ENCODE data around the gene KCNMB2.

Gene KCNMB2

GRCh38 chr3:178568911-178569310 lies 32.7 kb downstream of the KCNMB2 start:
- no peak for DNase-seq (ENCODE audit: low read depth, low spot score)

- DNase-seq (ENCODE audit: low read depth, low spot score): no peak
These were observed 33.6 kb downstream of the KCNMB2 start for GRCh38 chr3:178569826-178570225.

GRCh38 chr3:178583963-178584575 lies 47.8 kb downstream of the KCNMB2 start:
- DNase-seq (ENCODE audit: low read depth, low spot score): no peak

GRCh38 chr3:178584722-178585380 lies 48.6 kb downstream of the KCNMB2 start:
- no peak for DNase-seq (ENCODE audit: low read depth, low spot score)

GRCh38 chr3:178585454-178585853 lies 49.2 kb downstream of the KCNMB2 start:
- DNase-seq (ENCODE audit: low read depth, low spot score): no peak

- no peak for DNase-seq (ENCODE audit: low read depth, low spot score)
These were observed 49.8 kb downstream of the KCNMB2 start for GRCh38 chr3:178586076-178586475.

GRCh38 chr3:178588628-178589027 lies 52.4 kb downstream of the KCNMB2 start:
- no peak for DNase-seq (ENCODE audit: low read depth, low spot score)

- DNase-seq (ENCODE audit: low read depth, low spot score): no peak
These were observed 57.5 kb downstream of the KCNMB2 start for GRCh38 chr3:178593786-178594185.

- no peak for DNase-seq (ENCODE audit: low read depth, low spot score)
These were observed 61.1 kb downstream of the KCNMB2 start for GRCh38 chr3:178597371-178597770.

GRCh38 chr3:178602856-178603255 lies 66.6 kb downstream of the KCNMB2 start:
- no peak for DNase-seq (ENCODE audit: low read depth, low spot score)

- no peak for DNase-seq (ENCODE audit: low read depth, low spot score)
These were observed 67.5 kb downstream of the KCNMB2 start for GRCh38 chr3:178603735-178604134.

GRCh38 chr3:178618197-178618596 lies 82.0 kb downstream of the KCNMB2 start:
- no peak for DNase-seq (ENCODE audit: low read depth, low spot score)

GRCh38 chr3:178618896-178619295 lies 82.7 kb downstream of the KCNMB2 start:
- no peak for DNase-seq (ENCODE audit: low read depth, low spot score)

- no peak for DNase-seq (ENCODE audit: low read depth, low spot score)
These were observed 87.5 kb downstream of the KCNMB2 start for GRCh38 chr3:178623666-178624255.

- DNase-seq (ENCODE audit: low read depth, low spot score): no peak
These were observed 88.0 kb downstream of the KCNMB2 start for GRCh38 chr3:178624276-178624675.

- DNase-seq (ENCODE audit: low read depth, low spot score): no peak
These were observed 88.9 kb downstream of the KCNMB2 start for GRCh38 chr3:178625053-178625600.

GRCh38 chr3:178628037-178628436 lies 91.8 kb downstream of the KCNMB2 start:
- no peak for DNase-seq (ENCODE audit: low read depth, low spot score)

GRCh38 chr3:178629430-178630178 lies 93.4 kb downstream of the KCNMB2 start:
- no peak for DNase-seq (ENCODE audit: low read depth, low spot score)

- DNase-seq (ENCODE audit: low read depth, low spot score): no peak
These were observed 95.7 kb downstream of the KCNMB2 start for GRCh38 chr3:178631950-178632349.

GRCh38 chr3:178634975-178635374 lies 98.7 kb downstream of the KCNMB2 start:
- DNase-seq (ENCODE audit: low read depth, low spot score): no peak

- no peak for DNase-seq (ENCODE audit: low read depth, low spot score)
These were observed 101.6 kb downstream of the KCNMB2 start for GRCh38 chr3:178637802-178638201.

GRCh38 chr3:178645503-178645902 lies 109.3 kb downstream of the KCNMB2 start:
- DNase-seq (ENCODE audit: low read depth, low spot score): no peak
